SU-DHL-6 (cell line): ENCODE measurements around the gene NTRK1.

Experiments
- H2AFZ ChIP-seq: fragments of 200-600 bp; sonication (generic); 2 replicates; pipeline ENCODE4 v1.6.1; 2014; ENCODE audit warnings: low read depth, mild to moderate bottlenecking, moderate library complexity, mixed read lengths, antibody characterized with exemption, low read length; ENCODE audit not compliant: severe bottlenecking
- H3F3A ChIP-seq: fragments of 200-600 bp; shearing (Covaris generic); 2 replicates; pipeline ENCODE4 v1.6.0; 2016; ENCODE audit warnings: antibody characterized with exemption, mild to moderate bottlenecking; ENCODE audit not compliant: insufficient read depth
- H3K27ac ChIP-seq: fragments of 200-600 bp; sonication (generic); 2 replicates; pipeline ENCODE4 v1.5.1; 2016; ENCODE audit warnings: low read depth, mild to moderate bottlenecking, low read length, moderate library complexity, mixed read lengths
- H3K27me3 ChIP-seq: fragments of 200-600 bp; sonication (generic), shearing (Covaris generic); 2 replicates; pipeline ENCODE4 v1.6.0; 2014; ENCODE audit warnings: mild to moderate bottlenecking, low read length
- H3K36me3 ChIP-seq: fragments of 200-600 bp; sonication (generic); 2 replicates; pipeline ENCODE4 v1.6.1; 2014; ENCODE audit warnings: mild to moderate bottlenecking, low read length, mixed read lengths
- H3K4me2 ChIP-seq: fragments of 300-600, 200-600 bp; shearing (Covaris generic), sonication (generic); 2 replicates; pipeline ENCODE4 v1.6.0; 2014; ENCODE audit warnings: low read length, low read depth, mild to moderate bottlenecking; ENCODE audit not compliant: poor library complexity, severe bottlenecking
- H3K4me3 ChIP-seq: fragments of 200-600 bp; sonication (generic); 2 replicates; pipeline ENCODE4 v1.5.1; 2014; ENCODE audit warnings: antibody characterized with exemption, low read length, mild to moderate bottlenecking, mixed read lengths; ENCODE audit not compliant: insufficient read depth, poor library complexity, severe bottlenecking
- H3K79me2 ChIP-seq: fragments of 200-600 bp; sonication (generic); 2 replicates; pipeline ENCODE4 v1.6.1; 2014; ENCODE audit warnings: mild to moderate bottlenecking, low read length, moderate library complexity; ENCODE audit not compliant: insufficient read depth
- H3K9ac ChIP-seq: fragments of 200-600 bp; sonication (generic); 2 replicates; pipeline ENCODE4 v1.7.0; 2014; ENCODE audit warnings: mild to moderate bottlenecking, low read length
- H3K9me2 ChIP-seq: fragments of 200-600 bp; sonication (generic); replicated peaks from 2 replicates; pipeline ENCODE4 v1.6.1; 2014; ENCODE audit warnings: low read length; ENCODE audit not compliant: insufficient read depth
- H3K9me3 ChIP-seq: fragments of 200-600 bp; sonication (generic); 2 replicates; pipeline ENCODE4 v1.6.1; 2014; ENCODE audit warnings: low read length, mixed read lengths; ENCODE audit not compliant: insufficient read depth
- H4K20me1 ChIP-seq: fragments of 200-600 bp; sonication (generic); 2 replicates; pipeline ENCODE4 v1.6.1; 2014; ENCODE audit warnings: low read depth, mild to moderate bottlenecking, antibody characterized with exemption, low read length, moderate library complexity, mixed read lengths
- EZH2phosphoT487 ChIP-seq: fragments of 200-600 bp; sonication (generic), shearing (Covaris generic); conservative IDR thresholded peaks from 2 replicates; pipeline ENCODE4 v1.6.1; 2018; ENCODE audit warnings: mild to moderate bottlenecking, antibody characterized with exemption, low read length, moderate library complexity, mixed read lengths
- TF ChIP-seq, protein P1 (sequence below): fragments of 200-600 bp; sonication (generic); IDR thresholded peaks from one replicate; pipeline ENCODE4 v1.5.1; 2017; ENCODE audit warnings: antibody characterized with exemption, mild to moderate bottlenecking, low read length, moderate library complexity; ENCODE audit not compliant: insufficient read depth, poor library complexity, severe bottlenecking

NTRK1 gene

DNA sequence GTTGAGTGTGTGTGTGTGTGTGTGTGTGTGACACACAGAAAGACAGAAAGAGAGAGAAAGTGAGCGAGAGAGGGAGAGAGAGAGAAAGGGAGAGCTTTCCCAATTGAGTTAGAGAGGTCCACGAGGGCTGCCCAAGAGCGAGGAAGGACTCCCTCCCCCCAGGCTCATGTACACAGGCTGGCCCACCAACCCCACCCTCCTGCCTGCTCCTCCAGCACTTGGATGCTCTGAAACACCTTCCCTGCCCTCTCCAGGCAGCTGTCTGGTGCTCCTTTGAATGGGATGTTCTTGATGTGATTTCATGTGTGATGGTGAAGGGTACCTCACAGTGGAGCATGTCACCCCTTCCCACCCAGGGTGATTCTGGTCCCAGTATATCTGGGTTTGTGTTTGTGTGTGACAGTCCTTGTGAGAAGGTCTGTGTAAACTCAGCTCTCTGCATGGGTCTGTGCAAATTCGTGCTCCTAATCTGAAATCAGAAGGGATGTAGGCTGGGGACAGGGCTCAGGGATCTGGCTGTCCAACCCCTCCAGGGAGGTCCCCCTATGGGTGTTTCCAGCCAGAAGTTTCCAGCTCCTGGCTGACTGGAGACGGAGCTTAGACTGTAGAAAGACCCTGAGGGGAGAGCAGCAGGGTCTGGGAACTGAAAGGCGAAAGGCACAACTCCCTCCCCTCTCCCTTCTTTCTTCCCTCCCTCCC, 26.1 kb downstream of the NTRK1 start:
- no peak overlapping the region for H2AFZ ChIP-seq
- H3K36me3 ChIP-seq: no peaks in the 10 kb centered on the region
- H3K4me2 ChIP-seq: no peak overlapping the region
- no peaks in the 10 kb centered on the region for H3K79me2 ChIP-seq
- no peaks in the 10 kb centered on the region for H3K9me3 ChIP-seq
- no peak overlapping the region for H3K27ac ChIP-seq
- H3K9ac ChIP-seq: no peak overlapping the region
- TF ChIP-seq, protein P1, sequence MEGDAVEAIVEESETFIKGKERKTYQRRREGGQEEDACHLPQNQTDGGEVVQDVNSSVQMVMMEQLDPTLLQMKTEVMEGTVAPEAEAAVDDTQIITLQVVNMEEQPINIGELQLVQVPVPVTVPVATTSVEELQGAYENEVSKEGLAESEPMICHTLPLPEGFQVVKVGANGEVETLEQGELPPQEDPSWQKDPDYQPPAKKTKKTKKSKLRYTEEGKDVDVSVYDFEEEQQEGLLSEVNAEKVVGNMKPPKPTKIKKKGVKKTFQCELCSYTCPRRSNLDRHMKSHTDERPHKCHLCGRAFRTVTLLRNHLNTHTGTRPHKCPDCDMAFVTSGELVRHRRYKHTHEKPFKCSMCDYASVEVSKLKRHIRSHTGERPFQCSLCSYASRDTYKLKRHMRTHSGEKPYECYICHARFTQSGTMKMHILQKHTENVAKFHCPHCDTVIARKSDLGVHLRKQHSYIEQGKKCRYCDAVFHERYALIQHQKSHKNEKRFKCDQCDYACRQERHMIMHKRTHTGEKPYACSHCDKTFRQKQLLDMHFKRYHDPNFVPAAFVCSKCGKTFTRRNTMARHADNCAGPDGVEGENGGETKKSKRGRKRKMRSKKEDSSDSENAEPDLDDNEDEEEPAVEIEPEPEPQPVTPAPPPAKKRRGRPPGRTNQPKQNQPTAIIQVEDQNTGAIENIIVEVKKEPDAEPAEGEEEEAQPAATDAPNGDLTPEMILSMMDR: no peak
- no peak for TF ChIP-seq EZH2phosphoT487
- H3K9me2 ChIP-seq: no peaks in the 10 kb centered on the region
- H4K20me1 ChIP-seq: no peaks in the 10 kb centered on the region
- H3F3A ChIP-seq: no peaks in the 10 kb centered on the region
- no peaks in the 10 kb centered on the region for H3K27me3 ChIP-seq
- no peak overlapping the region for H3K4me3 ChIP-seq

DNA sequence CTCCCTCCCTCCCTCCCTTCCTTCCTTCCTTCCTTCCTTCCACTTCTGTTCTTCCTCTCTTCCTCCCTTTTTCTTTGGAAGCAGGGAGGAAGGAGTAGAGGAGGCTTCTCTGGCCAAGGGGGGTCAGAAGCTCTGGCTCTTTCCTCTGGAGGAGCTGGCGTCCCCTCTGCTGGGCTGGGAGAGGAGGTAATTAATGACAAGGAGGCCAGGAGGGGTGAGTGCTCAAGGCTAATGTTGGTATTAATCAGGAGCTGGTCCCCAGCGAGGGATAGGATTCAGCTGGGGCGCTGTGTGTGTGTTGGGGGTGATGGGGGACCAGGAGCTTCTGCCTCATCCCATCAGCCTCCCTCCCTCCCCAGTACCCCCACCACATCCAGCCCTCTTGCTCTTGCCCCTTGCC, 26.7 kb downstream of the NTRK1 start:
- Histone ChIP-seq H3K4me3 (no peak overlapping the region), H4K20me1 (no peaks in the 10 kb centered on the region), H3K9ac (no peak overlapping the region), H2AFZ (no peak overlapping the region), H3K9me2 (no peaks in the 10 kb centered on the region), H3K79me2 (no peaks in the 10 kb centered on the region), H3K36me3 (no peaks in the 10 kb centered on the region), H3K27ac (no peak overlapping the region), H3F3A (no peaks in the 10 kb centered on the region), H3K9me3 (no peaks in the 10 kb centered on the region), H3K4me2 (no peak overlapping the region), H3K27me3 (no peaks in the 10 kb centered on the region)
- TF ChIP-seq, protein P1: no peak
- no peak for TF ChIP-seq EZH2phosphoT487

DNA sequence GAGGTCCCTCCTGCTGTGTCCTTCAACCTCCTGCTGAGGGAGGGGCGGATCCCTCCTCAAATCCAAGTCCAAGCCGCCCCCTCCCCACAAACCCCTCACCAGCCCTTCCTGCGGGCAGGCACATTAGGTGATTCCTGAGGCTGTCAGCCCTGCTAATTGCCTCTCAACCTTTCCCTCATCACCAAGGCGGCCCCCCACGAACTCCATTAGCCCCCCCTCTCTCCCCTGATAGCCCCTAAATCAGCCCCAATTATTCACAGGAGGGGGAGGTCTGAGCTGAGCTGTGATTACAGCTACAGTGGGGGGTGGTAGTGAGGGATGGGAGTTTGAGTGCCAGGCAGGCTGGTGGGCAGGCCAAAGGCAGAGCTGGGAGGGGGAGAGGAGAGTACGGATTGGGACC, 27.1 kb downstream of the NTRK1 start:
- Histone ChIP-seq H3K36me3 (no peaks in the 10 kb centered on the region), H3K27me3 (no peaks in the 10 kb centered on the region), H3K4me3 (no peak overlapping the region), H3F3A (no peaks in the 10 kb centered on the region), H4K20me1 (no peaks in the 10 kb centered on the region), H3K9ac (no peak overlapping the region), H3K27ac (no peak overlapping the region), H3K4me2 (no peak overlapping the region), H3K9me3 (no peaks in the 10 kb centered on the region), H3K79me2 (no peaks in the 10 kb centered on the region), H3K9me2 (no peaks in the 10 kb centered on the region), H2AFZ (no peak overlapping the region)
- TF ChIP-seq, protein P1: no peak
- TF ChIP-seq EZH2phosphoT487: no peak
